Spleen (tissue), 7 donors: Measurements from ENCODE around the gene MECR.

Experiments used
- POLR2A ChIP-seq, 3 donors: fragments of 450-650 bp; IDR thresholded peaks; one replicate each; pipeline ENCODE4 v1.5.1; 2017; ENCODE audit warnings: antibody characterized with exemption in 3 of 3, mild to moderate bottlenecking in 1 of 3
- TF ChIP-seq, protein P1 (sequence below), 11 experiments: fragments of 200-600 bp in 7 of 11; fragments of 450-650 bp in 4 of 11; sonication (generic) in 4 of 11; IDR thresholded peaks in 8 of 11; conservative IDR thresholded peaks in 3 of 11; 1 replicate in 7 of 11; 2 replicates in 4 of 11; pipeline versions ENCODE4 v1.4.0 to v1.8.0; 2016 to 2021; ENCODE audit warnings: antibody characterized with exemption in 11 of 11, inconsistent platforms in 4 of 11, mild to moderate bottlenecking in 1 of 11
- donor health status: DM: no; HTN: no; CAD: no; lungs with moderate emphysema.
- donor health status: DM: no; HTN: no; CAD: no.
- donor health status: DM: no; HTN: no; CAD: no.

DNA sequence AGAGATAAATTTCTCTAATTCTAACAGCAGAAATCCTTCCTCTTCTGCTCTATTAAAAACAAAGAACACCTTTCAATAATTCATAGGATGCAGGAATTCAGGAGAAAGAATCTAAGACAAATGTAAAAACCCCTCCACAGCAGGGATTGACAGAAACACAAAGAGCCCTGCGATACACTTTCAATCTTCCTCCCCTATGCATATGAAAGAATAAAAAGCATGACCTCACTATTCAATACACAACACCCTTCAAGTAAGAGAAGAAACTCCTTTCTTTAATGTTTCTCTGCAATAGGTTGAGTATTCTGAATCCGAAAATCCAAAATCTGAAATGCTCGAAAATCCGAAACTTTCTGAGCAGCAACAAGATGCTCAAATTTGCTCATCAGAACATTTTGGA lies 66.1 kb downstream of the MECR start:
- TF ChIP-seq POLR2A (IDR thresholded peaks at IDR 0.05): no peak
- TF ChIP-seq, protein P1, sequence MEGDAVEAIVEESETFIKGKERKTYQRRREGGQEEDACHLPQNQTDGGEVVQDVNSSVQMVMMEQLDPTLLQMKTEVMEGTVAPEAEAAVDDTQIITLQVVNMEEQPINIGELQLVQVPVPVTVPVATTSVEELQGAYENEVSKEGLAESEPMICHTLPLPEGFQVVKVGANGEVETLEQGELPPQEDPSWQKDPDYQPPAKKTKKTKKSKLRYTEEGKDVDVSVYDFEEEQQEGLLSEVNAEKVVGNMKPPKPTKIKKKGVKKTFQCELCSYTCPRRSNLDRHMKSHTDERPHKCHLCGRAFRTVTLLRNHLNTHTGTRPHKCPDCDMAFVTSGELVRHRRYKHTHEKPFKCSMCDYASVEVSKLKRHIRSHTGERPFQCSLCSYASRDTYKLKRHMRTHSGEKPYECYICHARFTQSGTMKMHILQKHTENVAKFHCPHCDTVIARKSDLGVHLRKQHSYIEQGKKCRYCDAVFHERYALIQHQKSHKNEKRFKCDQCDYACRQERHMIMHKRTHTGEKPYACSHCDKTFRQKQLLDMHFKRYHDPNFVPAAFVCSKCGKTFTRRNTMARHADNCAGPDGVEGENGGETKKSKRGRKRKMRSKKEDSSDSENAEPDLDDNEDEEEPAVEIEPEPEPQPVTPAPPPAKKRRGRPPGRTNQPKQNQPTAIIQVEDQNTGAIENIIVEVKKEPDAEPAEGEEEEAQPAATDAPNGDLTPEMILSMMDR (IDR thresholded peaks at IDR 0.05 in 8 of 11, conservative IDR thresholded peaks at IDR 0.05 in 3 of 11): no peak
